HG03060 (cell line): ENCODE measurements around the gene POLR1C.
"Not testable (repeated sequence)": the region's sequence is repeated elsewhere in the genome, so short reads cannot be mapped to it uniquely, and the experiment has no call there.

Experiments
- ATAC-seq: cut with Tn5 transposase; IDR thresholded peaks from one replicate; pipeline ENCODE4 v1.9.1; 2021; ENCODE audit warnings: low read depth, moderate number of reproducible peaks; ENCODE audit not compliant: unreplicated experiment

Gene POLR1C

GRCh38 chr6:43492673-43493072 is 24.2 kb upstream of the POLR1C start:
- no peak for ATAC-seq

GRCh38 chr6:43493230-43493629 is 23.7 kb upstream of the POLR1C start:
- no peak for ATAC-seq

GRCh38 chr6:43493833-43494232 is 23.1 kb upstream of the POLR1C start:
- no peak for ATAC-seq

GRCh38 chr6:43494321-43494720 is 22.6 kb upstream of the POLR1C start:
- ATAC-seq = no peak

- ATAC-seq = no peak
Observed at GRCh38 chr6:43494766-43495165, 22.1 kb upstream of the POLR1C start.

GRCh38 chr6:43495409-43495941 is 21.4 kb upstream of the POLR1C start:
- ATAC-seq = no peak

- no peak for ATAC-seq
Observed at GRCh38 chr6:43496370-43497128, 20.3 kb upstream of the POLR1C start.

- ATAC-seq = no peak
Observed at GRCh38 chr6:43497129-43497396, 19.8 kb upstream of the POLR1C start.

GRCh38 chr6:43497689-43498088 is 19.2 kb upstream of the POLR1C start:
- no peak for ATAC-seq

GRCh38 chr6:43498291-43498690 is 18.6 kb upstream of the POLR1C start:
- not testable (repeated sequence) for ATAC-seq

GRCh38 chr6:43499028-43499815 is 17.7 kb upstream of the POLR1C start:
- ATAC-seq = no peak

GRCh38 chr6:43500921-43501320 is 16.0 kb upstream of the POLR1C start:
- ATAC-seq = no peak

GRCh38 chr6:43502666-43503065 is 14.2 kb upstream of the POLR1C start:
- ATAC-seq = no peak

- no peak for ATAC-seq
Observed at GRCh38 chr6:43503443-43503842, 13.4 kb upstream of the POLR1C start.

- ATAC-seq = no peak
Observed at GRCh38 chr6:43504756-43505593, 11.9 kb upstream of the POLR1C start.

- no peak for ATAC-seq
Observed at GRCh38 chr6:43505718-43506117, 11.2 kb upstream of the POLR1C start.

GRCh38 chr6:43506171-43506570 is 10.7 kb upstream of the POLR1C start:
- ATAC-seq = no peak

- no peak for ATAC-seq
Observed at GRCh38 chr6:43506667-43507471, 10.0 kb upstream of the POLR1C start.

GRCh38 chr6:43508481-43509141 is 8.3 kb upstream of the POLR1C start:
- ATAC-seq = no peak
